ENCODE measurements around the gene GK2. TPM values are rescaled to one million over a fixed set of nuclear protein-coding genes. Genes with fewer than 3 reads are reported as not detected.

GK2 gene
- total RNA-seq, 4 donors from 2014 or later: not detected

DNA sequence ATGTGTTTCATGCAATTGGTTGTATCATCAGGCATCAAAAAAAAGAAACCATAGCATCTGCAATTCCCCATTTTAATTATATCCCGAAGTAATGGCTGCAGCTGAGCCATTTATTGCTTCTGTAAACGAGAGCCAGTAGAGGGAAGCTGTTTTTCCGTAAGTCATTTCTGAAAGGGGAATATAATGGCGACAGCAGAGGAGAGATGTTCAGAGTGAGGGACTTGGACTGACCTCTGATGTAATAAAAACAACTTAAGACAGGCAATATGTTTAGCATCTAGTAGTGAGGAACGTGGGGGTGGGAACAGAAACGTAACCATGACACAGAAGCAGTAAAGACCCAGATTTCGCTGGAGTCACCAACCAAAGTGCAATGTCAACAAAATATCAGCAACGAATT lies 50.7 kb downstream of the GK2 start:
- Histone ChIP-seq H3K4me3 (no peak overlapping the region), H3K27me3 (no peaks in the 10 kb centered on the region), H3K27ac (no peak overlapping the region), H3K9me3 (no peaks in the 10 kb centered on the region), H3K4me1 (no peaks in the 10 kb centered on the region), H3K36me3 (no peaks in the 10 kb centered on the region)
- WGBS: 73% methylated on average over 8 of the region's 8 CpGs
- TF ChIP-seq POLR2AphosphoS5 (IDR thresholded peaks at IDR 0.05) (no peak), EP300 (IDR thresholded peaks at IDR 0.05) (no peak), POLR2A (IDR thresholded peaks at IDR 0.05) (no peak)
- TF ChIP-seq, protein P1, sequence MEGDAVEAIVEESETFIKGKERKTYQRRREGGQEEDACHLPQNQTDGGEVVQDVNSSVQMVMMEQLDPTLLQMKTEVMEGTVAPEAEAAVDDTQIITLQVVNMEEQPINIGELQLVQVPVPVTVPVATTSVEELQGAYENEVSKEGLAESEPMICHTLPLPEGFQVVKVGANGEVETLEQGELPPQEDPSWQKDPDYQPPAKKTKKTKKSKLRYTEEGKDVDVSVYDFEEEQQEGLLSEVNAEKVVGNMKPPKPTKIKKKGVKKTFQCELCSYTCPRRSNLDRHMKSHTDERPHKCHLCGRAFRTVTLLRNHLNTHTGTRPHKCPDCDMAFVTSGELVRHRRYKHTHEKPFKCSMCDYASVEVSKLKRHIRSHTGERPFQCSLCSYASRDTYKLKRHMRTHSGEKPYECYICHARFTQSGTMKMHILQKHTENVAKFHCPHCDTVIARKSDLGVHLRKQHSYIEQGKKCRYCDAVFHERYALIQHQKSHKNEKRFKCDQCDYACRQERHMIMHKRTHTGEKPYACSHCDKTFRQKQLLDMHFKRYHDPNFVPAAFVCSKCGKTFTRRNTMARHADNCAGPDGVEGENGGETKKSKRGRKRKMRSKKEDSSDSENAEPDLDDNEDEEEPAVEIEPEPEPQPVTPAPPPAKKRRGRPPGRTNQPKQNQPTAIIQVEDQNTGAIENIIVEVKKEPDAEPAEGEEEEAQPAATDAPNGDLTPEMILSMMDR (IDR thresholded peaks at IDR 0.05): no peak
- DNase-seq (ENCODE audit: low spot score in 2 of 2): no peak

Other genes with a start within 250 kb of the GK2 start
- gene NAA11, start 82.2 kb downstream of the GK2 start, total RNA-seq: not detected